ENCODE data around the gene GCN1. TPM values are rescaled to one million over a fixed set of nuclear protein-coding genes. Genes with fewer than 3 reads are reported as not detected.
"Not testable (repeated sequence)": the region's sequence is repeated elsewhere in the genome, so short reads cannot be mapped to it uniquely, and the experiment has no call there.

The GCN1 gene
- total and polyA plus RNA-seq, 7 donors: 9.2 to 70.3 (median 32.9) TPM

GRCh38 chr12:120212301-120212700 is 17.8 kb upstream of the GCN1 start:
- DNase-seq: no peak
- Histone ChIP-seq H3K4me3 (no peak overlapping the region), H3K4me1 (no peaks in the 10 kb centered on the region), H3K27me3 (no peaks in the 10 kb centered on the region), H3K36me3 (peaks cover 38 to 74% (median 66%) of the 10 kb centered on the region in 4 donors), H3K27ac (no peak overlapping the region), H3K9me3 (no peaks in the 10 kb centered on the region)
- TF ChIP-seq POLR2A (IDR thresholded peaks at IDR 0.05) (no peak), EP300 (IDR thresholded peaks at IDR 0.05) (no peak), CTCF (IDR thresholded peaks at IDR 0.05) (no peak), POLR2AphosphoS5 (IDR thresholded peaks at IDR 0.05) (no peak)
- WGBS, 2 donors: 95 to 96% methylated on average over 24 of the region's 24 CpGs
- intact Hi-C loops (cut with DNase I): no loop called here

- Histone ChIP-seq H3K27me3 (no peaks in the 10 kb centered on the region), H3K9me3 (no peaks in the 10 kb centered on the region), H3K4me1 (no peaks in the 10 kb centered on the region), H3K36me3 (peaks cover 38 to 79% (median 63%) of the 10 kb centered on the region in 4 donors), H3K27ac (no peak overlapping the region), H3K4me3 (no peak overlapping the region)
- intact Hi-C loops (cut with DNase I): no loop called here
- no peak for TF ChIP-seq EP300 (IDR thresholded peaks at IDR 0.05)
- TF ChIP-seq CTCF (IDR thresholded peaks at IDR 0.05): no peak
- TF ChIP-seq POLR2A (IDR thresholded peaks at IDR 0.05): no peak
- TF ChIP-seq POLR2AphosphoS5 (IDR thresholded peaks at IDR 0.05): no peak
- no peak for DNase-seq
- WGBS, 2 donors: 76 to 89% methylated on average over 9 of the region's 9 CpGs
Observed at GRCh38 chr12:120211904-120212283, 17.4 kb upstream of the GCN1 start.

GRCh38 chr12:120211243-120211903 is 16.9 kb upstream of the GCN1 start:
- peaks cover 38 to 78% (median 58%) of the 10 kb centered on the region in 4 donors for H3K36me3 ChIP-seq
- 31 to 72% methylated on average over 12 of the region's 12 CpGs for WGBS, 2 donors
- no peak for DNase-seq
- H3K4me1 ChIP-seq: no peaks in the 10 kb centered on the region
- no peaks in the 10 kb centered on the region for H3K27me3 ChIP-seq
- H3K27ac ChIP-seq: no peak overlapping the region
- H3K9me3 ChIP-seq: no peaks in the 10 kb centered on the region
- intact Hi-C loops (cut with DNase I): no loop called here
- H3K4me3 ChIP-seq: no peak overlapping the region
- TF ChIP-seq EP300 (IDR thresholded peaks at IDR 0.05): no peak
- no peak for TF ChIP-seq POLR2A (IDR thresholded peaks at IDR 0.05)
- no peak for TF ChIP-seq CTCF (IDR thresholded peaks at IDR 0.05)
- no peak for TF ChIP-seq POLR2AphosphoS5 (IDR thresholded peaks at IDR 0.05)

GRCh38 chr12:120209851-120210250 is 15.3 kb upstream of the GCN1 start:
- WGBS, 2 donors: 93% methylated on average over 13 of the region's 13 CpGs
- H3K9me3 ChIP-seq: no peaks in the 10 kb centered on the region
- no peak for DNase-seq
- intact Hi-C loops (cut with DNase I): no loop called here
- H3K27me3 ChIP-seq: no peaks in the 10 kb centered on the region
- TF ChIP-seq CTCF (IDR thresholded peaks at IDR 0.05) (no peak), POLR2A (IDR thresholded peaks at IDR 0.05) (no peak), EP300 (IDR thresholded peaks at IDR 0.05) (no peak), POLR2AphosphoS5 (IDR thresholded peaks at IDR 0.05) (no peak)
- no peak overlapping the region for H3K27ac ChIP-seq
- H3K4me1 ChIP-seq: no peaks in the 10 kb centered on the region
- no peak overlapping the region for H3K4me3 ChIP-seq
- H3K36me3 ChIP-seq: peaks cover 38 to 63% (median 48%) of the 10 kb centered on the region in 4 donors

- no peak for TF ChIP-seq EP300 (IDR thresholded peaks at IDR 0.05)
- TF ChIP-seq CTCF (IDR thresholded peaks at IDR 0.05): no peak
- DNase-seq: no peak
- Histone ChIP-seq H3K27me3 (no peaks in the 10 kb centered on the region), H3K4me3 (no peak overlapping the region), H3K9me3 (no peaks in the 10 kb centered on the region), H3K4me1 (no peaks in the 10 kb centered on the region), H3K36me3 (peaks cover 15 to 36% (median 25%) of the 10 kb centered on the region in 4 donors), H3K27ac (no peak overlapping the region)
- intact Hi-C loops (cut with DNase I): no loop called here
- WGBS, 2 donors: 93 to 95% methylated on average over 13 of the region's 13 CpGs
Observed at GRCh38 chr12:120207227-120207626, 12.7 kb upstream of the GCN1 start.

GRCh38 chr12:120206781-120207180 is 12.3 kb upstream of the GCN1 start:
- intact Hi-C loops (cut with DNase I); H3K27ac ChIP-seq; H3K27me3 ChIP-seq; H3K4me3 ChIP-seq; H3K4me1 ChIP-seq; H3K9me3 ChIP-seq; DNase-seq: not testable (repeated sequence)
- peaks cover 10 to 32% (median 20%) of the 10 kb centered on the region in 4 donors for H3K36me3 ChIP-seq
- WGBS, 2 donors: 96 to 98% methylated on average over 5 of the region's 5 CpGs
